Measurements from ENCODE around the gene FMNL2.
"Not testable (repeated sequence)": the region's sequence is repeated elsewhere in the genome, so short reads cannot be mapped to it uniquely, and the experiment has no call there.

Gene FMNL2

GRCh38 chr2:152454371-152454770 is 119.4 kb downstream of the FMNL2 start:
- no peak for DNase-seq

GRCh38 chr2:152454960-152455359 is 120.0 kb downstream of the FMNL2 start:
- no peak for DNase-seq

- no peak for DNase-seq
Observed at GRCh38 chr2:152455738-152456137, 120.8 kb downstream of the FMNL2 start.

GRCh38 chr2:152456262-152456661 is 121.3 kb downstream of the FMNL2 start:
- no peak for DNase-seq

- no peak for DNase-seq
Observed at GRCh38 chr2:152458441-152458940, 123.5 kb downstream of the FMNL2 start.

GRCh38 chr2:152459091-152459490 is 124.1 kb downstream of the FMNL2 start:
- no peak for DNase-seq

GRCh38 chr2:152460567-152460966 is 125.6 kb downstream of the FMNL2 start:
- no peak for DNase-seq

GRCh38 chr2:152462120-152462519 is 127.1 kb downstream of the FMNL2 start:
- no peak for DNase-seq

GRCh38 chr2:152462779-152463178 is 127.8 kb downstream of the FMNL2 start:
- DNase-seq = no peak

GRCh38 chr2:152464851-152465470 is 130.0 kb downstream of the FMNL2 start:
- DNase-seq = no peak

- DNase-seq = no peak
Observed at GRCh38 chr2:152465541-152465940, 130.6 kb downstream of the FMNL2 start.

- no peak for DNase-seq
Observed at GRCh38 chr2:152466041-152466440, 131.1 kb downstream of the FMNL2 start.

GRCh38 chr2:152466980-152467676 is 132.2 kb downstream of the FMNL2 start:
- peak; percentile 68 to 76 for DNase-seq

GRCh38 chr2:152467677-152468410 is 132.9 kb downstream of the FMNL2 start:
- DNase-seq = no peak

- DNase-seq = peak; percentile 41 to 58
Observed at GRCh38 chr2:152468899-152469692, 134.1 kb downstream of the FMNL2 start.

- DNase-seq = no peak
Observed at GRCh38 chr2:152470861-152471854, 136.2 kb downstream of the FMNL2 start.

GRCh38 chr2:152472481-152472887 is 137.5 kb downstream of the FMNL2 start:
- no peak for DNase-seq

- no peak for DNase-seq
Observed at GRCh38 chr2:152473151-152473857, 138.3 kb downstream of the FMNL2 start.

- DNase-seq = not testable (repeated sequence)
Observed at GRCh38 chr2:152474523-152474922, 139.5 kb downstream of the FMNL2 start.

- no peak for DNase-seq
Observed at GRCh38 chr2:152475982-152476381, 141.0 kb downstream of the FMNL2 start.
